Stimulated activated CD4-positive, alpha-beta T cell treated with anti-CD3 and anti-CD28 coated beads, Interleukin-15, amount 100 ng/mL, for 1 hour (primary cell): ENCODE data around the gene MAP3K15.

Source experiments
- DNase-seq, 2 donors: peaks; one replicate each; pipeline ENCODE4 v3.0.0-alpha.2; 2020; ENCODE audit warnings: low read depth in 1 of 2, low spot score in 1 of 2

The MAP3K15 gene, protein sequence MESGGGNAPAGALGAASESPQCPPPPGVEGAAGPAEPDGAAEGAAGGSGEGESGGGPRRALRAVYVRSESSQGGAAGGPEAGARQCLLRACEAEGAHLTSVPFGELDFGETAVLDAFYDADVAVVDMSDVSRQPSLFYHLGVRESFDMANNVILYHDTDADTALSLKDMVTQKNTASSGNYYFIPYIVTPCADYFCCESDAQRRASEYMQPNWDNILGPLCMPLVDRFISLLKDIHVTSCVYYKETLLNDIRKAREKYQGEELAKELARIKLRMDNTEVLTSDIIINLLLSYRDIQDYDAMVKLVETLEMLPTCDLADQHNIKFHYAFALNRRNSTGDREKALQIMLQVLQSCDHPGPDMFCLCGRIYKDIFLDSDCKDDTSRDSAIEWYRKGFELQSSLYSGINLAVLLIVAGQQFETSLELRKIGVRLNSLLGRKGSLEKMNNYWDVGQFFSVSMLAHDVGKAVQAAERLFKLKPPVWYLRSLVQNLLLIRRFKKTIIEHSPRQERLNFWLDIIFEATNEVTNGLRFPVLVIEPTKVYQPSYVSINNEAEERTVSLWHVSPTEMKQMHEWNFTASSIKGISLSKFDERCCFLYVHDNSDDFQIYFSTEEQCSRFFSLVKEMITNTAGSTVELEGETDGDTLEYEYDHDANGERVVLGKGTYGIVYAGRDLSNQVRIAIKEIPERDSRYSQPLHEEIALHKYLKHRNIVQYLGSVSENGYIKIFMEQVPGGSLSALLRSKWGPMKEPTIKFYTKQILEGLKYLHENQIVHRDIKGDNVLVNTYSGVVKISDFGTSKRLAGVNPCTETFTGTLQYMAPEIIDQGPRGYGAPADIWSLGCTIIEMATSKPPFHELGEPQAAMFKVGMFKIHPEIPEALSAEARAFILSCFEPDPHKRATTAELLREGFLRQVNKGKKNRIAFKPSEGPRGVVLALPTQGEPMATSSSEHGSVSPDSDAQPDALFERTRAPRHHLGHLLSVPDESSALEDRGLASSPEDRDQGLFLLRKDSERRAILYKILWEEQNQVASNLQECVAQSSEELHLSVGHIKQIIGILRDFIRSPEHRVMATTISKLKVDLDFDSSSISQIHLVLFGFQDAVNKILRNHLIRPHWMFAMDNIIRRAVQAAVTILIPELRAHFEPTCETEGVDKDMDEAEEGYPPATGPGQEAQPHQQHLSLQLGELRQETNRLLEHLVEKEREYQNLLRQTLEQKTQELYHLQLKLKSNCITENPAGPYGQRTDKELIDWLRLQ (N-terminal part only)

DNA sequence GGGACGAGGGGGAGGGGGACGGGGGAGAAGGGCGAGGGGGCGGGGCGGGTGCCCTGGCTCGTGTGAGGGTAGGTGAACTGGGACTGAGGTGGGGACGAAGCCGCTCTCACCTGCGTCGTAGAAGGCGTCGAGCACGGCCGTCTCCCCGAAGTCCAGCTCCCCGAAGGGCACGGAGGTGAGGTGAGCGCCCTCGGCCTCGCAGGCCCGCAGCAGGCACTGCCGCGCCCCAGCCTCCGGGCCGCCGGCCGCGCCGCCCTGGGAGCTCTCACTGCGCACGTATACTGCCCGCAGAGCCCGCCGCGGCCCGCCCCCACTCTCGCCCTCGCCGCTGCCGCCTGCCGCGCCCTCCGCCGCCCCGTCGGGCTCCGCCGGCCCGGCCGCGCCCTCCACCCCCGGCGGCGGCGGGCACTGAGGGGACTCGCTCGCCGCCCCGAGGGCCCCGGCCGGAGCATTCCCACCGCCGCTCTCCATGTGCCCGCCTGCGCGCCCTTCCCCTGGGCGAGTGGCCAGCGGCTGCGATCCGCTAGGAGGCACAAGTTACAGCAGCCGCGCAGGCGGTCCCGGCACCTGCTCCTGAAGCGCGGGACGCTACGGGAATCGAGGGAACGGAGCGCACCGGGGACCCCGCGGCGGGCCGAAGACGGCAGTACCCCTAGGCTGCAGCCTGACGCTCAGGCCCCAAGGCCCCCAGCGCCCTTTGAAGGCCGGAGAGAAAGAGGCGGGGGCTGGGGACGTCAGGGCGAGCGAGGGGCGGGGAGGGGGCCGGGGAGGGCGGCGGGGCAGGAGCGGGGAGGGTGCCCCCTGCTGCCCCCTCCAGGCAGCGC, at the start of gene MAP3K15:
MAP3K15 (minus strand) TSS at position 718 of the 824 bp plus-strand sequence; CDS start at position 471, 247 bp downstream.
- DNase-seq, result no peak

DNA sequence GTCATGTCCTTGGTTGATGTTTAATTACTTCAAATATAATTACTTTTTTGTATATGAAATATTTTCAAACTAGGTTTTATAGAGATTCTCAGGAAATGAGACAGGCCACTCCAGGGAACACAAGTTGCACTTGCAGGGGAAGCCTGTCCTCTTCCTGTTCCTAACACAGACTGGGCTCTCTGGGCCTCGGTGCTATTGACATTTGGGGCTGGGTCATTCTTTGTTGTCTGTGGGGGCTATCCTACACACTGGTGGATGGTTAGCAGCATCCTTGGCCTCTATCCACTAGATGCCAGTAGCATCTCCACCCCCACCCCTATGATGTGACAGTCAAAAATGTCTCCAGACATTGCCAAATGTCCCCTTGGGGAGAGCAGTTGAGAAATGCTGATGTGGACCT, 49.3 kb upstream of the MAP3K15 start:
- DNase-seq, result no peak

DNA sequence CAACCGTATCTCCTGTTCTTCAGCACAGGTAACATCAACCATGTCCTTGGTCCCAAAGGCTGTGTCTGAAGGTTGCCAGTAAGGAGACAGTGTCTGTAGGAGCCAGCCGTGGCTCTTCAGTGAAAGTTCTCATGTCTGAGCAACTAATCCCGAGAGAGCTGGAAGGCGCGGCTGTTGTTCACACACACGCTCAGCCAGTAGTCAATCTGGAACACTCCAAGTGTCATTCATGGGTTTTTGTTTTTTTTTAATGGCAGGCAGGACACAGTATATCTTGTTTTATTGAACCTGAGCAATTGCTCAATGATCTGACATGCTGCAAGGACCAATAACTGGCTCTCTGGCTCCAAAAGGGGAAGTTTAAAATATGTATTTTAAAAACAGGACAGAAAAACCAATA, 48.4 kb upstream of the MAP3K15 start:
- DNase-seq, result no peak

DNA sequence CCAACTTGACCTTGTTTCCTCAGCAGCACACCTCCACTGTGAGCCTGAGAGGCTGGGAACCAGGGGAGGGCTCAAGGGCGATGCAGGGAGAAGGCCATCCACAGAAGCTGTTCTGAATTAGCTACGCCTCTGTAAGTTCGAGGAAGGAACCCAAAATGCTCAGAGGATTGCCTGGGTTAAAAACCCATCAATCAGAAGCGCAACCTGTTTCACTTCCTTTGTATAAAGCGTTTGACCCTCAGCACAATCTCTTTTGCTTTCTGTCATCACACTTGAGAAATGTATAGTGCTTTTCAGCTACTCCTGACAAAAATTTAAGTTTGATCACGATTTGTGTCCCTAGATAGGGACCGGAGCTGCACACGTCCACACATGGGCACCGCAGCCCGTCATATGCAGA, 48.0 kb upstream of the MAP3K15 start:
- DNase-seq, result no peak

DNA sequence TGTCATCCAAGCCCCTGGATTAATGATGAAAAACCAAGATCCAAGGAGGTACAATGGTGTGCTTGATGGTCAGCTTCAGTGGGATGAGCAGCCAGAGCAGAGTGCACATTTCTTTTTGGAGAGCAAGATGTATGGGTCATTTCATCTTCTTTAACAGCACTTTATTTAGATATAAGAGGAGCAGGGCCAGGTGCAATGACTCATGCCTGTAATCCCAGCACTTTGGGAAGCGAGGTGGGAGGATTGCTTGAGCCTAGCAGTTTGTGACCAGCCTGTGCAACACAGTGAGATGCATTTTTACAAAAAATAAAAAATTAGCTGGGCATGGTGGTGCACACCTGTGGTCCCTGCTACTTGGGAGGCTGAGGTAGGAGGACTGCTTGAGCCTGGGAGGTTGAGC, 45.3 kb upstream of the MAP3K15 start:
- no peak for DNase-seq

DNA sequence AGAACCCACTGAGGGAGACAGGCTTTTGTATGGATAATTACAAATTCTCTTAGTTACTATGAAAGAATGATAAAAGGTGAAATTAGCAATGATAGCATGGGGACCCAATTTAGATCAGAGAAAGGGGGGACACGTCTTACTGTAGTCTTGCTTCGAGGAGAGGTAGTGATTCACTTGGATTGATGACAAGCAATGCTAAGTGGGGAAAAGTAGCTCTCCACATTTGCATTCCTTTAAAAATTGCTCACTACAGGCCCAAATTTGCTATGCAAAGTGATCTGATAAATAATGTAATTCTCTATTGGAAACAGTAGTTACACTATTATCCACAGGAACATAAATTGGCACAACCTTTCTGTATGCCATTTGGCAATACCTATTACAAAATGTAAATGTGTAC, 42.5 kb upstream of the MAP3K15 start:
- no peak for DNase-seq

DNA sequence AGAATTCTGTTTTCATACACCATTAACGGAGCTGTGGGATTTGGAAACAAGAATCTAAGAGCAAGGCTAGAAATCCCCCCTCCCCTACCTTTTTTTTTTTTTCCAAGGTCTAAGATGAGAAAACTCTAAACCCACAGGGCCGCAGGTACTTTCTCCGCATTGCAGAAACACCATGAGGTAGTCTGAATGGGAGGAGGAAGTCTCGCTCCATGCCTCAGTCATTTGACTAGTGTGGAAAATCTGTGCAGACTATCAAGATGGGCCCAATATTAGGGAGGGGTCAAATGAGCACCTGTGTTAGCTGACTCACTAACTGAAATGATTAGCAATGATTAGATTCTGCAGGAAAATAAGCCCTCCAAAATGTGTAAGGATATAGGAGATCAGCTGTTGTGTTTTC, 40.9 kb upstream of the MAP3K15 start:
- DNase-seq, result no peak

DNA sequence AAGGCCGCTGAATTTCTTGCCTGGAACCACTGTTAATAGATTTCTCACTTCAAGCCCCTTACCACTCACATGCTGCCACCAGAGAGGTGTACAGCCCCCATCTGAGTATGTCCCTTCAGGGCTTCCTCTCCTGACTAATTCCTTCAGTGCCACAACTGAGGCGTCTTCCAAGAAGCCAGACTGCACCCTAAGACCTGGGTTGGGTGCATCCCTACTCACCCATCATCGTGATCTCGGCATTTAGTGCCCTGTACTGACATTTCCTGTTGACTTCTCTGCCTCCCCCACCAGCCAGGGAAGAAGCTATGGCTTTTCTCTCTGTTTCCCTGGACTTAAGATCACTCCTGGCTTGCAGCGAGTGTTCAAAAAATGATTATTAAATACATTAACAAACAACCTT, 40.4 kb upstream of the MAP3K15 start:
- no peak for DNase-seq

- DNase-seq, result no peak
These were observed 39.9 kb upstream of the MAP3K15 start for GRCh38 chrX:19555236-19555635.

DNA sequence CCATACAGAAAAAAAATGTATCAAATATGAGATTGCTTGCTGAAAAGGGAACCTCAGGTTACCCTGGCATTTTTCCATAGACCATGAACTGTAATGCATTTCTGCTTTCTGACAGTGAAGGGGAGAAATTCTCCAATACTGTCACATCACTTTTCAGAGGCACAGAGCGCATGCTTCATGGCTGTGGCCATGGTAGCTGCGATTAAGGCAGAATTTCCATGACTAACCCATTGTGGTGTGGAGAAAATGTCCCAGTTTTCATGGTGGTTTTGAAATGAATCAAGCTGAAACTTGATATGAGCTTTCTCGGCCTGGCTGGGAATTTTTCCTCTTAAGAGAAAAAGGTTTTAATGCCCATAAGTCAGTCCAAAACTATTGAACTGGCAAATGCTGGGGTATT, 39.5 kb upstream of the MAP3K15 start:
- DNase-seq, result no peak

DNA sequence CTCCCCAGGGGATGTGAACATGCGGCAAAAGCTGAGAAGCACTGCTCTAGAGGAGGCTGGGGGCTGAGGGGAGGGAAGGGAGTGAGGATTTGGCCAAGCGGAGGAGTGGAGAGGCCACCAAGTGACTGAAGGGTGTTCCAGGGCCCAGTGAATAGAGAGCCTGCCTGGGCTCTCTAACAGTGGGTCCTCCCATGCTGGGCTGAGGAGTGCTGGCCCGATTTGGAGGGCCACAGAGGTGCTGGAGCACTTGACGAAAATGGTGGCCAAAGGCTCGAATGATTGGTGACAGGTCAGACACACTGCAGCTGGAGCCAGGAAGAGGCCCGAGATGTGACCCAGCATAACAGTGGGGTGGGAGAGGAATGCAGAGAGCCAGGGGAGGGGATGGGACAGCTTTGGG, 37.5 kb upstream of the MAP3K15 start:
- DNase-seq, result no peak

DNA sequence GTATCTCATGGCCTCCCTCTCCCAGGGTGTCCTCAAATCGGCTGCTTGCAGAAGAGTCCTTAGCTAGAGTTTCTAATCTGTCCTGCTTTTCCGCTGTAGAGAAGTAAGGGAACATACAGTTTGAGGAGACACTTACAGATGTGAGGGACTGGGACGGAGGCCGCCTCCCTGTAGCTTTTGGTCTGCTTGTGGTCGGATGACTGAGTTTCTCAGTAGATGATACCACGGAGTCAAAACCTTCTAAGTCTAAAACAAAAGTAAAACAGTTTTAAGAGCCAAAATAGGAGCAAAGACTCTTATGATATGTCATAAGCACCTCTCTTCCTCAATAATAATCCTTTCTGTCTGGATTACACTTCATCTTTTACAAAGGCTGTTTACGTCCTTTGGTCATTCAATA, 34.5 kb upstream of the MAP3K15 start:
- no peak for DNase-seq

GRCh38 chrX:19548934-19549333, 33.6 kb upstream of the MAP3K15 start:
- DNase-seq, result no peak

- no peak for DNase-seq
These were observed 33.0 kb upstream of the MAP3K15 start for GRCh38 chrX:19548279-19548678.

DNA sequence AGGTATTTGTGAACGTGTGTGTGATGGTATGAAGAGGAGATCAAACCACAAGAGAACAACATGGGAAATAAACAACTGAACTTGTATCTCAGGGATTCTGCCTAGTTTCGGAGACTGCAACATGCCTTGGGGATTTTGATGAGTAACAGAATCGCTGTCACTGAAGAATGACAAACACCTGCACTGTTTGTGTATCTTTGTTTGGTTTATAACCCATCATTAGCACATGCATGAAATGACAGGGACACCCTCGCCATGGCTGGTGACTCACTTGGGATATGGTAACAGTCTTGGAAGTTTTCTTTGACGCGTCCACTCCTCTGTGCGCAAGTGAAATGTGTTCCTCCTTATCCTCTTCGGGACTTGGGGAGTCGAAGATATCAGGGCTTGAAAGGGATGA, 30.3 kb upstream of the MAP3K15 start:
- DNase-seq, result no peak

DNA sequence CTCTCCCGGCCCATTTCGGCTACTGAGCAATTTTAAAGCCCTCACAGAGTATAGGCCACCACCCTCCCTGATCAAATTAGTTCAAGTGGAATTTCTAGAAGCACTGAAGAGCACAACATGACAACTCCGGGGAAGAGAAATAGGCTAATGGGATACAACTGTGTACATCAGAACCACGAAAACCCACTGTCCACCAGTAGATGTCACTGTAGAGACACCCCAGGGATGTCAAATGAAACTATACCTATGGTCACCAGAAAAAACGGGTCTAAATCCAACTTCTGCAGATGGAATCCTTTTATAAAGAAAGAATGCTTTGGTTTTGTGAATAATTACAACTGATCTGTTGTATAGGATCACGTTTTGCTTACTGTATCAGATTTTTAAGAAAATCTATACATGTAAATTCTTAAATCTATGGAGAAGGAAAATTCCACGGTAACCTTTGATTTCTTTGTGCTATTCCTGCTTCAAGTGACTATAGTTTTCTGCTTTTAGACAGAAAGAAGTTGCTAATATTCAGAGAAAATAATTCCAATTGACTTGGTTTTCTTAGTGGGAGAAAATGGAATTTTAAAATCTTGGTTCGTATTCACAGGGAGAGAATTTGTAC, 29.5 kb upstream of the MAP3K15 start:
- no peak for DNase-seq

DNA sequence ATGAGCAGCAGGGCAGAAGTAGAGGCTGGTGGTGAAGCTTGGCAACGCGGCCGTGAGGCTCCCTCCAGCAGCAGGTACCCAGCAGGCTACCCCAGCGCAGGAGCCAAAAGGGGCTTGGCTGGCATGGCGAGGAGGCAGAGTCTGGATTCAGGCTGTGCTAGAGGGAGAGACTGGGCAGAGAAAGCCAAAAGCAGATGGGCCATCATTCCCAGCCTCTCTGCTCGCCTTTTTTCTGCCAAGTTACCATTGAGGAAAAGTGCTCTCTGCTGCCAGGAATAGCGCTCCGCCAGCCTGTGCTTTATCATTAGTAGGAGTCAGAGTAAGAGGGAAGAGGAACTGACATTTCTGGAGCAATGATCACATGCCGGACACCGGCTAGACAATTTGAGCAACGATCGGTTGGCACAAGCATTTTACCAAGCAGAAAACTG, 28.7 kb upstream of the MAP3K15 start:
- no peak for DNase-seq

DNA sequence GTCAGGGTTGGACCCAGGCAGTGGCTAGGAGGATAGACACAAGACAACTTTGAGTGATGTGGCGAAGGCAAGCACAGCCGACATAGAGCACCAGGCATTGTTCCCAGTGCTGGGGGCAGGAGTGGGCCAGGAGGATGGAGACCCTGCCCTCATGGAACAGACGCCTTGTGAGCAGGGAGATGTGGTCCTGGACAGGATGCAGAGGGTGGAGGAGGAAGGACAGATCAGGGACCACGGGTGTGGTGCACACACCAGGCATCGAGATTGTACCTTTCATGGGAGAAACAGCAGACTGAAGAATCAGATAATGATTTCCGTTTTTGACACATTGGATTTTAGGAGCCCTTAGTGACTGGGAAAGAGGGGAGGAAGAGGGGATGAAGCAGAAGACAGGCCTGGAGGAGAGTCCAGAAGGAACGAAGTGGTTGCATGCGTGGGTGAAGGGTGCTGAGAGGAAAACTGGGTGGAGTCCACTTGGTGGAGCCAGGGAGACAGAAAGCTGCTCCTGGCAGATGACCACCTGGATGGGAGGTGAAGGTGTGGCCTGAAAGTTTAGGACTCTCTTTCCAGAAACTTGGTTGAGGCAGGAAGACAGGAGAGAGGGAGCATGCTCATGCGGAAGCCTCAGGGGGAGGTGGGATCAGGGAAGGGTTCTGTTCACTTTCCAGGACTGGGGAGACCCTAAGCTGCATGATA, 27.9 kb upstream of the MAP3K15 start:
- DNase-seq, result no peak

DNA sequence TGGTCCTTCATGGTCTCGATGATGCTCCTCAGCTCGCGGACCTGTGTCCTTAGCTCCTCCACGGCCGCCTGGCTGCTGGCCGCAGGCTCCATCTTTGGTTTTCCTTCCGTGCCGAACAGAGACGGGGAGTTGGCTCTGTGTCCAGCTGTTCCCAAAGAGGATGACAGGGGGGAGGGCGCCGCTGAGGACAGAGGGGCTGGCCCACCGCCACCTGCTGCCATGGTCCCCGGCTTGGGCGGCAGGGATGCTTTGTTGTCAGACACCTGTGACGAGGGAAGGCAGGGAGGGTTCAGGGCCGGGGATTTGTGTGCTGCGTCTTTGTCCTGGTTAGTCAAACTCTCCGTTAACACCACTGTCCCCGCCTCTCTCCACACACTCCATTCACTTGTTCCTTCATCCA, 26.6 kb upstream of the MAP3K15 start:
- no peak for DNase-seq

DNA sequence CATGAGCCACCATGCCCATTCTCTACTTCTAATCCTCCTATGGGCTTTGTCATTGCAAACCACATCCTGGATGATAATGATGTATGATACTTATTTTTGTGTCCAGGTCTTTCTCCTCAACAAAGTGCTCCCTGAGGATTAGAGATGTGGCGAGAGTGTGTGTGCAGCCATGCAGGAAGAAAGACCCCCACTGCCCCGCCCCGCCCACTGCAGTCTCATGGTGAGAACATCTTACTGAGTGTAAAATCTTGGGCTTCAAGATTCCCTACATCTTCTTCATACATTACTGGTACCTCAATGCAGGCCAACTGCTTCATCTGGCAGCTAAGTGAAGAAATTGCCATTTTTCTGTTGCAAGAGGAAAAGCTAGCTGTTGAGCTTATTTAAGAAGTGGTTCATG, 25.9 kb upstream of the MAP3K15 start:
- DNase-seq, result no peak
